ENCODE results near the gene UCN2. TPM values are rescaled to one million over a fixed set of nuclear protein-coding genes. Genes with fewer than 3 reads are reported as not detected.
A peak's percentile ranks its signal among the peaks of the same experiment; 100 is the strongest.

Gene UCN2
- total and polyA plus RNA-seq, 11 donors = 0.11 to 0.35 (median 0.24) TPM; not detected in 4

DNA sequence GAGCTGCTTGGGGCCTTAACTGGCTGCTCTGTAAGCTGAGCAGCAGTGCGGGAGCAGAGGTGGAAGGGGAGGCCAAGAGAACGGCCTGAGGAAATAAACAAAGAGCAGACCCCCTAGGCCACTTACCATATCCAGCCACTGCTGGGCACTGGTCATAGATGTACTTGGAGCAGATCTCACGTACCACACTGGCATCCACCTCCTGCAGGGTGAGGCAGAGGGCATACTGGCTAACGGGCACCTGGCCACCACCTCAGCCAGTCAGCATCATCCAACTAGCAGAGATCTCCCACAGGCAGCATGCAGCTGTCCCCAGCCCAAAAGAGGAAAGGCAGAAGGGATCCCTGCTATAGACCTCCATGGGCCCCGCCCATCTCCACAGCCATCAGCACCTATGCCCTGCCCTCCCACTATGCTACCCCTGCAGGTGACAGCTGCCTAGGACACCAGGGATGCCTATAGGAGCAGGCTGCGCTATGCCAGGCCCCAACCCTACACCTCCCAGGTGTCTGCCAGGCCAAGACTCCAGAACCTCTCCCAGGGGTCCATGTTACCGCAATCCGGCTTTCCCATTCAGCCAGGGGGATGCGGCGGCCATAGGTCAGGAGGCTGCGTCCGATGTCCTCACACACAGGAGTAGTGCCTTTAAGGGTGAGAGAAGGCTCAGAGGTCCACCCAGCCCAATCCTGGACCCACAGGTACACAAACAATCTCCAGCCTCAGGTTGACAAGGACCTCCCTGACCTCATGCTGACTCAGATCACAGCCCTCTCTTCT, 36.1 kb upstream of the UCN2 start:
- H3K36me3 ChIP-seq = peaks cover 0 to 74% (median 60%) of the 10 kb centered on the region in 9 donors
- H3K27me3 ChIP-seq = peaks cover 0 to 5% (median 0%) of the 10 kb centered on the region in 9 donors
- TF ChIP-seq CTCF (IDR thresholded peaks at IDR 0.05) = no peak
- TF ChIP-seq POLR2A (IDR thresholded peaks at IDR 0.05) = no peak
- peak overlapping the region in 2 of 12 donors; percentile 3 to 5 for H3K4me3 ChIP-seq
- H3K27ac ChIP-seq = peak overlapping the region; percentile 79 to 98 (median 92)
- 77 to 88% (median 84%) methylated on average over 11 to 12 of the region's 12 CpGs for WGBS, 4 donors
- H3K9me3 ChIP-seq = no peaks in the 10 kb centered on the region
- ATAC-seq = no peak
- peaks cover 8 to 93% (median 65%) of the 10 kb centered on the region in 12 donors for H3K4me1 ChIP-seq
- intact Hi-C loops (cut with DNase I) = loop anchor here in 4 of 10 donors (5.0 kb wide), 1 partner anchor 37 kb away; the partner anchor contains the start of gene UCN2 (in 4 of the 4)
- peak in 1 of 5 donors; percentile 38 for DNase-seq

GRCh38 chr3:48599077-48599501, 35.5 kb upstream of the UCN2 start:
- Histone ChIP-seq H3K4me3 (peak overlapping the region in 2 of 12 donors; percentile 3 to 5), H3K27ac (peak overlapping the region; percentile 79 to 98 (median 92)), H3K27me3 (peaks cover 0 to 11% (median 0%) of the 10 kb centered on the region in 9 donors), H3K4me1 (peaks cover 8 to 90% (median 66%) of the 10 kb centered on the region in 12 donors), H3K36me3 (peaks cover 0 to 68% (median 53%) of the 10 kb centered on the region in 9 donors), H3K9me3 (no peaks in the 10 kb centered on the region)
- no peak for TF ChIP-seq CTCF (IDR thresholded peaks at IDR 0.05)
- no peak for TF ChIP-seq POLR2A (IDR thresholded peaks at IDR 0.05)
- WGBS, 4 donors = 51 to 63% (median 57%) methylated on average over 11 of the region's 11 CpGs
- ATAC-seq = peak in 1 of 4 donors; percentile 1
- intact Hi-C loops (cut with DNase I) = loop anchor here in 2 of 10 donors (5.0 kb wide), 1 partner anchor 37 kb away; the partner anchor contains the start of gene UCN2 (in 2 of the 2)
- peak in 1 of 5 donors; percentile 37 for DNase-seq

DNA sequence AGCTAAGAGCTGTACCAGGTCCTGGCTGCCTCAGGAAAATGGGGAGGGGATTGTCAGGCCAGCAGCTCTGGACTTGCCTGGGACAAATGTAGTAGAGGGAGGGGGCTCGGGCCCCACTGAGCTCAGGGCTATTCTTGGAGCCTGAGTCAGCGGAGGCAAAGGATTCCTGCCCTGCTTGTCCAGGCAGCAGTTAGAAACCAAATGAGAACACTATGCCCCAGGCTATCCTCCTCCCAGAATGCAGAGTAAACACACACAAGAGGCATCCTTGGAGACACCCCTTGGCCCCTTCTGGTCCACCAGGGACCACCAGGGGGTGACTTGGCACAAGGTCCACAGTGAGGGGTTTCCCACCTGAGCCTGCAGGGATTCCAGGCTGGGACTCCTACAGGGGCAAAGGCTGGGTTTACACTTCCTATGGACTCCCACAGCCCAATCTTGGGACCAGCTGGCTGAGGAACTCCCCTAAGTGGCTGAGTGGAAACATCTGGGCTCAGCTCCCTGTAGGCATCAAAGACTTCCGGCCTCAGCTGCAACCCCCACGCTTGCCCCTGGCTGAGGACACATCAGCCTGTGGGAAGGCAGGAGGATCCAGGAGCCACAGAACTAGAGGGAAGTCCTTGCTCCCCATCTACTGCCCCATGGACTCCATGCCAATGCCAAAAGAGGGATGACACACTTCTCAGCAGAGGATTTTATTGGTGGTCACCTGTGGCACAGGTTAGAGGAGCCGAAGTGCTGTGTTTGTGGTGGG, 34.9 kb upstream of the UCN2 start:
- H3K4me3 ChIP-seq = peak overlapping the region in 1 of 12 donors; percentile 5
- H3K9me3 ChIP-seq = no peaks in the 10 kb centered on the region
- H3K27ac ChIP-seq = peak overlapping the region; percentile 79 to 98 (median 92)
- peaks cover 0 to 62% (median 48%) of the 10 kb centered on the region in 9 donors for H3K36me3 ChIP-seq
- ATAC-seq = peak; percentile 73 to 89 (median 81)
- H3K27me3 ChIP-seq = peaks cover 0 to 17% (median 0%) of the 10 kb centered on the region in 9 donors
- TF ChIP-seq CTCF (IDR thresholded peaks at IDR 0.05) (no peak), POLR2A (IDR thresholded peaks at IDR 0.05) (no peak)
- 14 to 30% (median 28%) methylated on average over 1 to 5 of the region's 5 CpGs for WGBS, 4 donors
- peak; percentile 72 to 90 (median 81) for DNase-seq
- intact Hi-C loops (cut with DNase I) = loop anchor here in 2 of 10 donors (5.0 kb wide), 1 partner anchor 36 kb away; the partner anchor contains the start of gene UCN2 (in 2 of the 2)
- H3K4me1 ChIP-seq = peaks cover 8 to 86% (median 66%) of the 10 kb centered on the region in 12 donors
